ES-I3 (cell line): ENCODE measurements around the gene WDFY3.

Experiments used
- H3K36me3 ChIP-seq: 2 replicates; pipeline ENCODE4 v1.6.1; 2013; ENCODE audit warnings: mild to moderate bottlenecking, low read length, control low read depth, moderate library complexity; ENCODE audit not compliant: insufficient read depth
- H3K4me1 ChIP-seq: 2 replicates; pipeline ENCODE4 v1.6.1; 2013; ENCODE audit warnings: mild to moderate bottlenecking, control low read depth, low read length; ENCODE audit not compliant: insufficient read depth
- H3K9ac ChIP-seq: 2 replicates; pipeline ENCODE4 v1.6.1; 2013; ENCODE audit warnings: low read depth, mild to moderate bottlenecking, low read length, moderate library complexity
- H3K9me3 ChIP-seq: 2 replicates; pipeline ENCODE4 v1.6.1; 2013; ENCODE audit warnings: mild to moderate bottlenecking, low read length, moderate library complexity; ENCODE audit not compliant: control insufficient read depth, insufficient read depth

Gene WDFY3

DNA sequence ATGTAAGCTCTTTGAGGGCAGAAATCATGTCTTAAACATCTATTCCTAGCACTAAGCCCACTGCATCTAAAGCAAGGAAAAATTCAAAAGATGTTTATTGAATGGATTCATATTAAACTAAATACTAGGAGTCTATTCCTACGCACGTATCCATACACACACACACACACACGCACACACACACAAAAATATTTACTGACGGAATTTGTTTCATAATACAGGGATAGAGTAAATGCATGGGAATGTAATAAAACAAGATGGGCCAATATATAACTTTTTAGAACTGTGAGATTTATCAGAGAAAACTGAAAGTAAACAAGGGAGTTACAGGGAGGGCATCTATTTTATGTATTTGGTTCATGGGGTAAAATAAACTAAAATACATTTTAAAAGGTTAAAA is 57.6 kb downstream of the WDFY3 start:
- H3K4me1 ChIP-seq = peaks cover 9% of the 10 kb centered on the region; the same call in 1 of the 2 replicates
- H3K9me3 ChIP-seq = no peaks in the 10 kb centered on the region

GRCh38 chr4:84907145-84907544 is 59.3 kb downstream of the WDFY3 start:
- no peaks in the 10 kb centered on the region for H3K36me3 ChIP-seq
- no peaks in the 10 kb centered on the region for H3K9me3 ChIP-seq
- no peak overlapping the region for H3K9ac ChIP-seq
- H3K4me1 ChIP-seq = peaks cover 13% of the 10 kb centered on the region; the same call in 1 of the 2 replicates

More for the DNA sequence above, 57.6 kb downstream of the WDFY3 start:
- Histone ChIP-seq H3K36me3 (no peaks in the 10 kb centered on the region), H3K9ac (no peak overlapping the region)

DNA sequence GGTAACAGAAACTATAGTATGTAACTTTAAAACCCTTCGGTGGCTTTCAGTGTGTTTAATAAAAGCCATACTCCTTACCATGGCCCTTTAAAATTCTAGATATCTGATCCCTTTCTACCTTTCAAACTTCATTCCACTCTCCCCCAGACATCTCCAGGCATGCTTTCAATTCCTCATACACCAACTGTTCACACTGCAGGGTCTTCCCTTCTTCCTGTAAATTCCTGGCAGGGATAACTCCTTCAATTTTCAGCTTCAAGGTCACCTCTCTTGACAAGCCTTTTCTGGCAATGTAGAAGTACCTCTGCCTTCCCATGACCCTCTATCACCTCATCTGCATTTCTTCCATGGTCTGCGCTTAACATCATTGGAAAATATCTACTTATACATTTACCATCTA is 60.8 kb downstream of the WDFY3 start:
- no peaks in the 10 kb centered on the region for H3K36me3 ChIP-seq
- peaks cover 13% of the 10 kb centered on the region; the same call in 1 of the 2 replicates for H3K4me1 ChIP-seq
- no peak overlapping the region for H3K9ac ChIP-seq
- no peaks in the 10 kb centered on the region for H3K9me3 ChIP-seq

DNA sequence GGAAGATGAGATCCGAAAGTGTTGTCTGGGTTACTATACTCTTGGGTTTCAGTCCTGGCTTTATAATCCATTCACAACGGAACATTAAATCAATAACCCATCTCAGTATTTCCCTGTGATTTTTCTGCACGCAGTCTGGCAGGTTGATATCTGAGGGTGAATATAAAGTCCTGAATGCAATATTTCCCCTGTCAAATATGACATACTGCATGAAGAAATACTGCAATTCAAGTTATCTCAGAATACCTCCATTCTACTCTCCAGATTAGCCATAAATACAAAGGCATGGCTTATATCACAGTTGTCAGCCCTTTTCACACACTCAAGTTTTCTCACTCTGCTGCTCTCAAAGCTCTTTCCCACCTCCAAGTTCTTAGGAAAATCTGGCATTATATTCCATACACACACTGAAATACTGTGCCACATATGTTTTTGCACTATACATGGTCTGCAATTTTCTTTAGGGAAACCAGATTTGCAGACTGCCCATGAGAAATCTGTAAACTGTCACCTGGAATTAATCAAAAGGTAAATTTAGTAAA is 64.7 kb downstream of the WDFY3 start:
- Histone ChIP-seq H3K4me1 (peaks cover 4% of the 10 kb centered on the region; the same call in 1 of the 2 replicates), H3K36me3 (no peaks in the 10 kb centered on the region), H3K9me3 (no peaks in the 10 kb centered on the region), H3K9ac (no peak overlapping the region)

DNA sequence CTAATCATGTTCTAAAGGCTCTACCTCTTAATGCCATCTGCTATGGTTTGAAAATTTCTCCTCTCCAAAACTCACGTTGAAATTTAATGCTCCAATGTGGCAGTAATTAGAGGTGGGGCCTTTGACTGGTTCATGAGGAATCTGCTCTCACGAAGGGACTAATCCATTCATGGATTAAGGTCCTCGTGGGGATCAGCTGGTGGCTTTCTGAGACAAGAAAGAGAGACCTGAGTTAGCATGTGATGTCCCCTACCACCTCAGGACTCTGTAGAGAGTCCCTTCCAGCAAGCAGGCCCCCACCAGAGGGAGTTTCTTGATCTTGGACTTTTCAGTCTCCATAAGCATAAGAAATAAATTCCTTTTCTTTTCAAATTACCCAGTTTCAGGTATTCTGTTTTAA is 65.3 kb downstream of the WDFY3 start:
- H3K9me3 ChIP-seq = no peaks in the 10 kb centered on the region
- no peaks in the 10 kb centered on the region for H3K36me3 ChIP-seq
- no peak overlapping the region for H3K9ac ChIP-seq

GRCh38 chr4:84899616-84900015 is 66.9 kb downstream of the WDFY3 start:
- no peaks in the 10 kb centered on the region for H3K36me3 ChIP-seq
- peaks cover 4% of the 10 kb centered on the region; the same call in 1 of the 2 replicates for H3K4me1 ChIP-seq
- H3K9ac ChIP-seq = no peak overlapping the region
- no peaks in the 10 kb centered on the region for H3K9me3 ChIP-seq

More for the DNA sequence above, 65.3 kb downstream of the WDFY3 start:
- H3K4me1 ChIP-seq = peaks cover 4% of the 10 kb centered on the region; the same call in 1 of the 2 replicates

GRCh38 chr4:84897516-84897915 is 69.0 kb downstream of the WDFY3 start:
- H3K36me3 ChIP-seq = no peaks in the 10 kb centered on the region
- H3K9me3 ChIP-seq = no peaks in the 10 kb centered on the region
- no peak overlapping the region for H3K9ac ChIP-seq
- peaks cover 5% of the 10 kb centered on the region; the same call in 1 of the 2 replicates for H3K4me1 ChIP-seq

- H3K36me3 ChIP-seq = no peaks in the 10 kb centered on the region
- peaks cover 5% of the 10 kb centered on the region; the same call in 1 of the 2 replicates for H3K4me1 ChIP-seq
- H3K9me3 ChIP-seq = no peaks in the 10 kb centered on the region
- no peak overlapping the region for H3K9ac ChIP-seq
Measured at GRCh38 chr4:84895283-84895682, 71.2 kb downstream of the WDFY3 start.

DNA sequence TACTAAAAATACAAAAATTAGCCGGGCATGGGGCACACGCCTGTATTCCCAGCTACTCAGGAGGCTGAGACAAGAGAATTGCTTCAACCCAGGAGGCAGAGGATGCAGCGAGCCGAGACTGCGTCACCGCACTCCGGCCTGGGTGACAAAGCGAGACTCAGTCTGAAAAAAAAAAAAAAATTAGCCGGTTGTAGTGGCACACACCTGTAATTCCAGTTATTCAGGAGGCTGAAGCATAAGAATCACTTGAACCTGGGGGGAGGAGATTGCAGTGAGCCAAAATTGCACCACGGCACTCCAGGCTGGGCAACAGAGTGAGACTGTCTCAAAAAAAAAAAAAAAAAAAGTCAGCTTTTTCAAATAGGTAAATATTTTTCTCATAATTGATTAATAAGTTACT is 71.9 kb downstream of the WDFY3 start:
- Histone ChIP-seq H3K9ac (no peak overlapping the region), H3K9me3 (no peaks in the 10 kb centered on the region), H3K4me1 (peaks cover 5% of the 10 kb centered on the region; the same call in 1 of the 2 replicates), H3K36me3 (no peaks in the 10 kb centered on the region)

GRCh38 chr4:84892950-84893349 is 73.5 kb downstream of the WDFY3 start:
- Histone ChIP-seq H3K9me3 (no peaks in the 10 kb centered on the region), H3K4me1 (peaks cover 5% of the 10 kb centered on the region; the same call in 1 of the 2 replicates), H3K36me3 (no peaks in the 10 kb centered on the region), H3K9ac (no peak overlapping the region)

DNA sequence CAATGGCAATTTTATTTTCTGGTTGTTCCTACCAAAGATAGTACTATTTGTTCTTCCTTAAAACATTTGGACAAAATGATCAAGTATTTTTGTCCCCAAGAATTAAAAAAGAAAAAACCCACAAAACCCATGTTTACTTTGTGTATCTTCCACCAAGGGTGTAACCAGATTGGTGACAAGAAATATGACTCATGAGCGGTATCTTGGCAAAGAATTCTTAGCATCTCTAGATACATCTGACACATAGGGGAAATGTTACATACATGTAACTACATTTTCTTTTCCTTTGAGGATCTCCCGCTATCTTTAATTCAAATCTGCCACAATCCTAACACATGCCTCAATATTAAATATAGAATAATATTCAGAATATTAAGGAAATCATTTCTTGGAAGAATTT is 78.7 kb downstream of the WDFY3 start:
- H3K4me1 ChIP-seq = no peaks in the 10 kb centered on the region
- no peaks in the 10 kb centered on the region for H3K36me3 ChIP-seq
- H3K9ac ChIP-seq = no peak overlapping the region
- H3K9me3 ChIP-seq = no peaks in the 10 kb centered on the region

GRCh38 chr4:84879651-84880200 is 86.8 kb downstream of the WDFY3 start:
- Histone ChIP-seq H3K36me3 (no peaks in the 10 kb centered on the region), H3K9ac (no peak overlapping the region), H3K9me3 (no peaks in the 10 kb centered on the region), H3K4me1 (peaks cover 7% of the 10 kb centered on the region; the same call in 1 of the 2 replicates)

DNA sequence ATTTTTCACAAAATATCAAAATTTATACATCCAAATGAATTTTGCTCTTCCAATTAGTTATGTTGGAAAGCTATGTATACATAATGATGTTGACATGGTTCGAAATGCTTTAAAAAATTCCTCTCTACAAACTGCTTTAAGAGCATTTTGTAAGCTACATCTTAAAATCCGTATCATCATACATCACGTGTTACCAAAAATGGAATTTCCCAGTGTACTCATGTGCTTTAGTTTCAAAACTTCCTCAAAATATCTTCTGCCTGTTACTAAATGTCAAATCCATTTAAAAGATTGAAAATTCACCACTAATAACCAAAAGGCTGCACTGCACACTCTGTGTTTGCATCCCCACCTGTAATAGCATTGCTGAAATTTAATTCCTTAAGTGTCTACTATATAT is 87.9 kb downstream of the WDFY3 start:
- no peaks in the 10 kb centered on the region for H3K36me3 ChIP-seq
- H3K4me1 ChIP-seq = peaks cover 7% of the 10 kb centered on the region; the same call in 1 of the 2 replicates
- no peaks in the 10 kb centered on the region for H3K9me3 ChIP-seq
- H3K9ac ChIP-seq = no peak overlapping the region

GRCh38 chr4:84878090-84878489 is 88.4 kb downstream of the WDFY3 start:
- Histone ChIP-seq H3K9ac (no peak overlapping the region), H3K4me1 (peaks cover 7% of the 10 kb centered on the region; the same call in 1 of the 2 replicates), H3K9me3 (no peaks in the 10 kb centered on the region), H3K36me3 (no peaks in the 10 kb centered on the region)

- H3K9me3 ChIP-seq = no peaks in the 10 kb centered on the region
- H3K36me3 ChIP-seq = no peaks in the 10 kb centered on the region
- peaks cover 7% of the 10 kb centered on the region; the same call in 1 of the 2 replicates for H3K4me1 ChIP-seq
- H3K9ac ChIP-seq = no peak overlapping the region
Measured at GRCh38 chr4:84877051-84877833, 89.2 kb downstream of the WDFY3 start.
